HUDEP-2 (cell line): ENCODE results near the gene BRMS1L.

Experiments
- DNase-seq, 76 experiments: peaks; one replicate each; lab custom pipeline; 2025; ENCODE audit not compliant: unreplicated experiment in 76 of 76; lab: John Stamatoyannopoulos, UW

Gene BRMS1L

DNA sequence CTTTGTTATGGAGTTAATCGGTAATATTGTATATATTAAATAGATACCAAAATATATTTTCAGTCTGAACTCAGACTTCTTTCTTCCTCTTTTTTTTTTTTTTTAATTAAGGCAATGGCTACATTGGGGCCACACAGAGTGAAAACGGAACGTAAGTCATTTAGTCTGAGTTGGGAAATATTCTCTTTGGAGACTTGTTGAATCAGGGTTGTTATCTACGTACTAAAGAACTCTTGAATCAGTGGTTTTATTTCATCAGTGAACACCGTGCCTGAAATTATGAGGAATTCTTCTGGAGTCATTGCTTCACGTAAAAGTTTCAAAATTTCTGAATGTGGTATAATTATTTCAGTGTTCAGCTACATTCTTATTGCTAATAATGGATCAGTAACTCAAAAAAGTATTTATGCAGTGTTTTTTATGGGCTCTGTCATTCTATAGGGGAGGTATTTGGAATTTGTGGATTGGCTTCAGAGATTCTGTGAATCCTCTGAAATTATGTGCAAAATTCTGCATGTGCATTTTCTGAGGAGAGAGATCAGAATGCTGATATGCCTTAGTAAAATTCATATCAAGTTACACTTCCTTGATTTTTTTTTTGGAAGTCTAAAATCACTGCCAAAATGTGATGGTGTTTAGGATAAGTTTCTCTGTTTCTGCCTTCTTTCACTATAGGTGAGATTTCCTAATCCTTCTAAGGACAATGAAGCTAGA lies 39.6 kb downstream of the BRMS1L start:
- DNase-seq: no peak

DNA sequence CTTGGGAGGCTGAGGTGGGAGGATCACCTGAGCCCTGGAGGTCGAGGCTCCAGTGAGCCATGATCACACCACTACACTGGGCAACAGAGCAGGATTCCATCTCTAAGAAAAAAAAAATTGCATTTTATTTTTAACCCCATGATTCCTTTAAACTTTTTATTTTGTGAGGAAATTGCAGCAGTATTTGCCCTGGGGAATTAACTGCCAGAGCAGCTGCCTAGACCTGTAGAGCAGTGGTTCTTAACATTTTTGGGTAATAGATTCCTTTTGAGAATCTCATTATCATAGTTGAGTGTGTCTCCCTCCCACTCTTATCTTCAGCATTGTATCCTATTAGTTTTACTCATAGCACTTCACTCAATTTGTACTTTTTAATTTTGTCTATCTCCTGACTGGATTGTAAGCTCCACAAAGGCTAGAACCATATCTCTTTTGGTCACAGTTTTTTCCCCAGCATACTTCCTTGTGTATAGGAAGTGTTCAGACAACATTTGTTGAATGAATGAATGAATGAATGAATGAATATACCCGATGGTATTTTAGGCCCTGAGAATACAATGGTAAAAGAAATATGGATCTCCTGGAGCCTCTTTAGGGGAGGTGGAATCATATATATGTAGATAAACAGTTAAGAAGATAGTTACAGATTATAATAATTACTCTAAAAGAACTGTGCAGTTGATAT lies 40.6 kb downstream of the BRMS1L start:
- no peak for DNase-seq

DNA sequence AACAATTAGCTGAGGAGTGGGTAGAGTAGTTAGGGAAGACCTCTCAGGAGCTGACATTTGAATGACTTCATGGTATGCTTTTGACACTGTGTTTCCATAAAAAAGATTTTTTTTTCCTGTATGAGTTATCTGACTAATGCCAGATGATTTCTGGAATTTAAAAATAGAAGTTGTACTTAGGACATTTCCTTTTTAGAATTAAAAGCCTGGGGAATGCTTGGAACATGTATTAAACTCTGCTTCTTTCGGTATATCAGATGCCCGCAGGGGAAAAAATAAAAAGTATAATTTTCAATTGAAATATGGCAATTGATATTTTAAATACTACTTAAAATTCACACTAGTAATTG lies 41.1 kb downstream of the BRMS1L start:
- no peak for DNase-seq

DNA sequence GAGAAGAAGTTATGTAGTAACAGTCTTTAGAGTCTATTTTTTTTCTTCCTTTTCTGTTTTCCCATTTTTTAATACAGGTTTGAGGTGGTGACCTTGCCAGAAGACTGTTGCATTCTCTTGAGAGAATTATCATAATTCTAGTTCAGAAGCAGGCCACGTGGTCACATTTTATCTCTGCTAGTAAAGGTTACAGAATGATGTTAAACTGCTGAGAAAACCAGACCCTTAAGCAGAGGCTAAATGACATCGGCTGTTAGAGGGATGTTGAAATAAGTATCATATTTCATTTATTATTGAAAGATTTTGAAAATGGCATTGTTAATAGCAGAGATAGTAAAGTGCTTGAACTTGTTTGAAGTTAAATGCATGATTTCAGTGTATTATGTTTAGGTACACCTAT lies 49.2 kb downstream of the BRMS1L start:
- no peak for DNase-seq

DNA sequence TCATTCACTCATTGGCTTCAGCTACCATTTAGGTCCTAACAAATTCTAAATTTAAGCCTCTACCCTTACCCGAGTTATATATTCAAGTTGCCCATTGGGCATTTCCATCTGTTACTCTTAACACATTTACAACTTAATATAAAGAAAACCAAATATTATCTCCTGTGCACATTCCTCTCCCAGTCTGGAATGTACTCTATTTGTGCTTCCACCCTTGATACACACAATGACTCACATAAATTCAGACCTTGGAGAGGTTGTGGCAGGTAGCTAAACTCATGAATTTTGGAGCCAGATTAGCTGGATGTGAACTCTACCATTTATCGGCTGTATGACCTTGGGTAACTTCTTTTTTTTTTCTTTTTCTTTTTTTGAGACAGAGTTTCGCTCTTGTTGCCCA lies 51.1 kb downstream of the BRMS1L start:
- DNase-seq: no peak

DNA sequence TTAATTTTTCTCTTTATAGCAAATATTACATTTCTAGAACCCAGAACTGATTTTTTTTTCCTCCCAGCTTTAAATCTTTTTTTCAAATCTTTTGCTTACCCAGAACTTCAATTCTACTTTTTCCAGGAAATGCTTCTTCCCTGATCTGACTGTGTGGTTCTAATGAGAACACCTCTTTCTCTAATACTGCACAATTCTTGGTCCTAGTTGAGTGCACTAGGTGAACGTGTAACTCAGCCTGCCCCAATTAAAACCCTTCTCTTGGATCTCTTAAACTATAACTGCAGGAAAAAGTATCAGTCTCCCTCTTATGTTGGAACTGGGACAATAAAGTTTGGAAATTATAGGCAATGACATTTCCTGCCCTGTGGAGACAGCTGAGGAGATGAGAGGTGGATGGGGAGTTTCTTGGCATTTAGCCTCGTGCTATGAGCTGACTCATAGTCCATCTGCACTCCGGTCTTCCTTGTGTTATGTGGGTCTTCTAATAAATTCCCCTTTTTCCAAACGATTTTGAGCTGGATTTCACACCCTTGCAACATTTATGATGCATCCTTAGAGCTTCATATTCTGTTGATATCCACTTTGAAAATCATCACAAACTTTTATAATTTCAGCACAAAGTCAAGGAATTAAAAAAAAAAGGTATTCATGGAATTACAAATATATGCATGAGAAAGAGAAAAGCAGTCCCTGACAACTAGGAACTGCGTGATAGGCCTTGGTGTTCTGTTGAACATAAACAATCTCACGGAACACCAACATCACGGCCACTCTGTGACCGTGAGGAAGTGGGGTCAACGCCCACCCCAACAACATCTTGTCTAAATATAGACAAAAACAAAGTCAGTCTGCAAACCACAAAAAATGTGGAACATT lies 52.4 kb downstream of the BRMS1L start:
- DNase-seq: peak in 1 of 76 experiments; percentile 9

DNA sequence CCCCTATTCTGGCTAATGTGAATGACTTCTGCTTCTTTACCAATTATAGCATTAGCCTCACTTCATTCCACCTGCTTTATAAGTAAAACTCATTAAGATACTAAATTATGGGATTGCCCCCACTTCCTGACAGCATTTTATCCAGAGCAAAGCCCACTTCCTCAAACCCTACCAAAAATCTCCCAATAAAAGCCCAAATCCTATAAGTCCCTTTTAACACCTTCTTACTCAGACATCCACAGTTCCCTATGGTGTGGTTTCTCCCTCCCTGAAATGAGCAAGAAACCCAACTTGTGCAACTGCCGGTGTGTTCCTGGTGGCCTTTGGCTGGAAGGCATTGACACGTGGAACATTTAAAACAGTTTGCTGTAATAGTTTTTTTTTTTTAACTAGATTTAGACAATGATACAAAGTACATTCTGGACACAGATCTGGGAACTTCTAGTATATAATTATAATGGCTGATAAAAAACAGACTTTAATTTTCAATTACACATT lies 53.1 kb downstream of the BRMS1L start:
- no peak for DNase-seq

DNA sequence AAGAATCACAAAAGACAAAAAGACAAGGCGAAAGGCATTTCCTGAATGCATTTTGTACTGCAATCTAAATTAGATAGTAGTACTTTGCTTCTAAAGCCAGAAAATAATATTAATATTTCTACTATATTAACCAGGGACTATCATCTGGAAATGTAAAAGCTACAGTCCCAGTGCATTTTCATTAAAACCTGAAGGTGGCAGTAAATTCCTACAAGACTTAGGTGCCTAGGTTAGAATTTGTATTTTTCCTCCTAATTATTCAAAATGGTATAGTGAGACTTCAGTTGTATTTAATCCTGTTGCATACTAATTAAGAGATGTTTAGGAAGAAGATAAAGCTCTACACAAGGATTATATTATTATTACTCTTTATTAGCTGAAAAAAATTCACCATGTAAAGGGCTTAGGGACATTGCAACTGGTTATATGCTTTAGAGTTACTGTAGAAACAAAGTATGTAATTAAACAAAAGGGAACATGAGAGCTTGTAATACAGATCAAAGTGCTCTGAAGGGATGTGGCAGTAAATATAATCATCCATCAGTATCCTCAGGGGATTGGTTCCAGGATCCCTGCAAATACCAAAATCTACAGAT lies 53.6 kb downstream of the BRMS1L start:
- DNase-seq: no peak

DNA sequence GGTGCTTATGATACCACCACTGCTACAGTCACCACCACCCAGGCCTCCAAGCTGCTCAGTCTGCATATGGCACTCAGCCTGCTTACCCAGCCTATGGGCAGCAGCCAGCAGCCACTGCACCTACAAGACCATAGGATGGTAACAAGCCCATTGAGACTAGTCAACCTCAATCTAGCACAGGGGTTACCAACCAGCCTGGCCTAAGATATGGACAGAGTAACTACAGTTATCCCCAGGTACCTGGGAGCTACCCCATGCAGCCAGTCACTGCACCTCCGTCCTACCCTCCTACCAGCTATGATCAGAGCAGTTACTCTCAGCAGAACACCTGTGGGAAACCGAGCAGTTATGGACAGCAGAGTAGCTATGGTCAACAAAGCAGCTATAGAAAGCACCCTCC lies 55.1 kb downstream of the BRMS1L start:
- DNase-seq: no peak

DNA sequence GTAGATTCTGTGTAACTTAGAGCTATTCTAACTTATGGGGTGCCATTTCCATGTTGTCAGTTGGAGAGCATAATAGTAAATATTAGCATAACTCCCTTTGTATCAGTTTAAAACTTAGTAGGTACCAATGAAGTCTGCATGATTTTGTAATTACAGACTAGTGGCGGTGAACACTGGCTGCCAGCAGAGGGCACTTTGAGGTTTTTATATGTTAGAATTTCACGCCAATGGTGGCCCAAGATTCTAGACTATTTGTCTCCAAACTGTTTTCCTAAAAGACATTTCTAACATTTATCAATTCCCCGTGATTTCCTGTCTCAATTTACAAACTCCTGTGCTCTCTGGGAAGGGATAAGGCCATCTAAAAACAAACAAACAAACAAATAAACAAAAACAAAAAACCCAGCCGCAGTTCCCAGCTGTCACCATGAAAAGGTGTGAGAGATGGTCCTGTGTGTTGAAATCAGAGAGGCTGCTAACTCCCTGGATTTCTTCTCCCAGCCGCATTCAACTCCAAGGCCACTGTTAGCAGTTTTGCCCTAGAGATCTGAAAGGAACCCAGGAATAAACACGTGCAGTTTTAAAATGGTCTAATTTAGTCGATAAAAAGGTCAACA lies 57.6 kb downstream of the BRMS1L start:
- peak in 5 of 76 experiments; percentile 5 to 18 (median 16) for DNase-seq

DNA sequence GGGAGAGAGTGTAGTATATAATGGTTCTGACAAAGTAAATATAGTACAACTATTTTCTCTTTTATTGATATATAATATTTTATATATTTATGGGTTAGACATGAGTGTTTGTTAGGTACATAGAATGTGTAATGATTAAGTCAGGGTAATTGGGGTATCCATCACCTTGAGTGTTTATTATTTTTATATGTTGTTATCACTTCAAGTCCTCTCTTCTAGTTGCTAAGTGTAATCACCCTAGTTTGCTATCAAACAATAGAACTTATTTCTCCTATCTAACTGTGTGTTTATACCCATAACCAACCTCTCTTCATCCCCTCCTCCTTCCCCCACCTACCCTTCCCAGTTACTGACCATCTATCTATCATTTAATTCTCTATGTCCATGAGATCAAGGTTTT lies 64.2 kb downstream of the BRMS1L start:
- DNase-seq: no peak

DNA sequence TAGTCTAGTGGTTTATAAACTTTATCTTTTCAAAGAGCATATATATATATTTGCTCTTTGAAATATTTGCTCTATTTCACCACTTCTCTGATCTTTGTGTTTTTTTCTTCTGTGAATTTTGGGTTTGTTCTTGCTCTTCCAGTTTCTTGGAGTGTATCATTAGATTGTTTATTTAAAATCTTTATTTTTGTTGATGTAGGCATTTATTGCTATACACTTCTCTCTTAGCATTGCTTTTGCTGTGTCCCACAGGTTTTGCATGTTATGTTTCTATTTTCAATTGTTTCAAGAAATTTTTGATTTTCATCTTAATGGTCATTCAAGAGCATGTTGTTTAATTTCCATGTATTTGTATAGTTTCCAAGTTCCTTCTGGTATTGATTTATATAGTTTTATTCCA lies 69.1 kb downstream of the BRMS1L start:
- no peak for DNase-seq

DNA sequence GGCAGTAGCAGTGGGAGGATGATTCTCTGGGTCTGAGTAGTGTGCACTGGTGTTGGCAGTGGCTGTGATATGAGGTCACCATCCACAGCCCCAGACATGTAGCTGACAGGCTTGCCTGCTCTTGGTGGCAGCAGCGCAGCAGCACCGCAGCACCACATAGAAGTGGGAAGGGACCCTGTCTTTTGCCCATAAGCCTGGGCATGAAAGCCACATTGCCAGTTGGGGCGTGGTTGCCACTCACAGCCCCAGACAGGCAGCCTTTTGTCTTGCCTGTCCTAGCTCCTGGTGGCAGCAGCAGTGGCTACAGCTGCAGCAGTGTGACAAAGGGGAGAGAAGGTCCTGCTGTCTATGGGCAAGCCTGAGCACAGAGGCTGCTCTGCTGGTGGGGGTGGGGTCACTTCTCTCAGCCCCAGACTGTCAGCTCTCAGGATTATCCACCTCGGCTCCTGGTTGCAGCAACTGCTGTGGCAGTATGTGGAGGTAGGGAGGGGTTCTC lies 71.5 kb downstream of the BRMS1L start:
- no peak for DNase-seq

DNA sequence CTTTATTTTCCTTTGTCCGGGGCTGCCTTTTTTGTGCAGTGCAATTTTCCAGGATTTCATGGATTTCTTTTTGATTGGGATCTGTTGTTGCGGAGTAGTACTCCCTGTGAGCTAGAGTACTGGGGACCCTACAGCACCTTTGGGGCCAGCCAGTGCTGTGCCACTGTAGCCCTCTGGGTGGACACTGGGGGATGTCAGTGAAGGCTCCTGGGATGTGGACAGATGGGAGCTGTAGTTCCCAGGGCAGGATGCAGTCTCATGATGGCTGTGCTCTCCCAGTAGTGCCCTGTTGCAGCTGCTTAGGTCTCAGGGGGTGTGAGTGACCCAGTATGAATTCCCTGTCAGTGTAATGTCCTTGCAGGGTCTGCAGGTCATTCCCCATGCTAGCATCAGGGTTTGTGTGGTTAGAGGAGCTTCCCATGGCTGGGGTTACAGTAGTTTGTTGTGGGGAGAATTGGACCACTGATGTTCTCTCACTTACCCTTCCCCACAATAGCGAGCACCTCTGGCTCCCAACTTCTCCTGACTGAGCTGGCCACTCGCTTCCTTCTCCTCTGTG lies 72.2 kb downstream of the BRMS1L start:
- no peak for DNase-seq

DNA sequence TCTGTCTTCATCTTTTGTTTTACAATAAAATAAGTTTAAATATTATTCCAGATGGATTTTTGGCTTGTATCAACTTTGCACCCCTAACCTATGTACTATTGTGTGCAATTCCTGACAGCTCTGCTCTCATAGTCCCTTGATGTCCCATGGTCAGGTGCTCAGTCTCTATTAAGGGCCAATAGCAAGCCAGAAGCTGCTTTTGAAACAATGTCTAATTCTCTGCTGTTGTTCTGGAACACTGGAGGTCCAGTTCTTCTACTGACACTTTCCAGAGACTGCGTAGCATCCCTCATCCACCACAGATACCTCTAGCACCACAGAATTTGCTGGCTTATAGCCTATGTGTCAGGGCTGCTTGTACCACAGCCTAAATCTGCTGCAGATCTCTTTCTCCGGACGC lies 74.6 kb downstream of the BRMS1L start:
- DNase-seq: no peak

DNA sequence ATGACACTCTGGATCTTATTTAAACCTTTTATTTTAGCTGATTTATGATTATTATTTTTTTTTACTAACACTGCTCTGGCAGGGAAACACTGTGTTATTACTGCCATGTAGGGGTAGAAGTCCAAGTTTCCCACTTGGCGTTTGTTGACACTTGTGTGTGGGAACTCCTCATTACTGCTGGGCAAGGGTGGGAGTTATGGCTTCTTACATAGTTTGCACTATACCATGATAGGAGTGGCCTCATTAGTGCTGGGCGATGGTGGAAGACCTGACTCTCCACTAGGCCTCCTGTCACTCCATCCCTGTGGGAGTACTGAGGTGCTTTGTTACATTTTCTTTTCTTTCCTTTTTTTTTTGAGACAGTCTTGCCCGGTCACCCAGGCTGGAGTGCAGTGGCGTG lies 83.5 kb downstream of the BRMS1L start:
- DNase-seq: no peak

DNA sequence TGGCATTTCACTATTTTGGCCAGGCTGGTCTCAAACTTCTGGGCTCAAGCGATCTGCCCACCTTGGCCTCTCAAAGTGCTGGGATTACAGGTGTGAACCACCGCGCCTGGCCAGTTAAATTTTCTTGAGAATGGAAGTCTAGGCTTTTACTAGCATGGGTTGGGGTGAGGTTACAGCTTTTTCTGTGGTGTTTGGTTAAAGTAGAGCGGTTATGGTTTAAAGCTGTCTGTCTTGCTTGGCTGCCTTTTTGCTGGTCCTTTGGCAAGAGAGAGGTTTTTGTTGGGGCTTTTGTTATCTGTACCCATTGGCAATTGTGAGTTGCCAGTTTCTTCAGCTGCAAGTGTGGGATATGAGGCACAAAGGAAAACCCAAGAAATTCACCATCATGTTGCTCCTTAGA lies 84.1 kb downstream of the BRMS1L start:
- DNase-seq: no peak

DNA sequence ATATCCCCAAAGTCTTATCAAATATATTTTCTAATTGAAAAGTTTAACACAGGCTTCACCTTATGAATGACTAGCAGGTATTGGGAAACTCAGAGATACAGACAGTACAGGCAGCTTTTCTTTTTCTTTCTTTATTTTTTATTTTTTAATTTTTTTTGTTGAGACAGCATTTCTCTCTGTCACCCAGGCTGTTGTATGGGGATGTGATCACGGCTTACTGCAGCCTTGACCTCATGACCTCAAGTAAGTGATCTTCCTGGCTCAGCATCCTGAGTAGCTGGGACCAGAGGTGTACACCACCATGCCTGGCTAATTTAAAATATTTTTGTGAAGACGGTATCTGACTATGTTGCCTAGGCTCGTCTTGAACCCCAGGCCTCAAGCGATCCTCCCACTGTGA lies 85.0 kb downstream of the BRMS1L start:
- DNase-seq: no peak

DNA sequence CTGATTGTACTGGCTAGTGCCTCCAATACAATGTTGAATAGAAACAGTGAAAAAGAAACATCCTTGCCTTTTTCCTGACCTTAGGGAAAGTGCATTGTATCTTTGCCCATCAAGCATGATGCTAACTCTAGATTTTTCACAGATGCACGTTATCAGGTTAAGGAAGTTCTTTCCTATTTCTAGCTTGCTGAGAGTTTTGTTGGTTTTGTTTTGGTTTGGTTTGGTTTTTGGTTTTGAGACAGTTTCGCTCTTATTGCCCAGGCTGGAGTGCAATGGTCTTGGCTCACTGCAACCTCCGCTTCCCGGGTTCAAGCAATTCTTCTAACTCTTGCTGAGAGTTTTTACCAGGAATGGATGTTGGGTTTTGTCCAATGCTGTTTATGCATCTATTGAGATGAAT lies 89.0 kb downstream of the BRMS1L start:
- DNase-seq: no peak

DNA sequence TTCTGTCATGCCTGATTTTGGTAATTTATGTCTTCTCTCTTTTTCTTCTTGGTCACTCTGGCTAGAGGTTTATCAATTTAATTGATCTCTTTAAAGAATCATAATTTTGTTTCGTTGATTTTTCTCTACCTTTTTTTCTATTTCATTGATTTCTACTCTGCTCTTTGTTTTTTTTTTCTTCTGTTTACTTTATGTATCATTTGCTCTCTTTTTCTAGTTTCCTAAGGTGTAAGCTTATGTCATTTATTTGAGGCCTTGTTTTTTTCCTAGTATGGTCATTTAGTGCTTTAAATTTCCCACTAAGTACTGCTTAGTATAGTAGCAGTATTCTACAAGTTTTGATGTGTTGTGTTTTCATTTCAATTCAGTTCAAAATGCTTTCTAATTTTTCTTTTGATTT lies 89.6 kb downstream of the BRMS1L start:
- DNase-seq: no peak
